ENCODE data around the gene ADGRD1.

The ADGRD1 gene

GRCh38 chr12:131008913-131009270 is 55.2 kb downstream of the ADGRD1 start:
- DNase-seq, result no peak

- DNase-seq, result no peak
Observed at GRCh38 chr12:131009595-131010395, 56.1 kb downstream of the ADGRD1 start.

GRCh38 chr12:131010396-131011131 is 56.9 kb downstream of the ADGRD1 start:
- no peak for DNase-seq

- no peak for DNase-seq
Observed at GRCh38 chr12:131011165-131012079, 57.7 kb downstream of the ADGRD1 start.

GRCh38 chr12:131012279-131013069 is 58.8 kb downstream of the ADGRD1 start:
- DNase-seq, result no peak

- DNase-seq, result no peak
Observed at GRCh38 chr12:131013118-131013517, 59.4 kb downstream of the ADGRD1 start.

GRCh38 chr12:131014343-131014742 is 60.6 kb downstream of the ADGRD1 start:
- DNase-seq, result no peak

- DNase-seq, result no peak
Observed at GRCh38 chr12:131015581-131016337, 62.1 kb downstream of the ADGRD1 start.

- DNase-seq, result no peak
Observed at GRCh38 chr12:131017477-131017991, 63.8 kb downstream of the ADGRD1 start.

- no peak for DNase-seq
Observed at GRCh38 chr12:131018019-131018620, 64.4 kb downstream of the ADGRD1 start.

- no peak for DNase-seq
Observed at GRCh38 chr12:131018808-131019397, 65.2 kb downstream of the ADGRD1 start.

GRCh38 chr12:131020326-131021153 is 66.8 kb downstream of the ADGRD1 start:
- no peak for DNase-seq

GRCh38 chr12:131021154-131021541 is 67.4 kb downstream of the ADGRD1 start:
- DNase-seq, result no peak

GRCh38 chr12:131024026-131024425 is 70.3 kb downstream of the ADGRD1 start:
- DNase-seq, result no peak

- no peak for DNase-seq
Observed at GRCh38 chr12:131024721-131025120, 71.0 kb downstream of the ADGRD1 start.

GRCh38 chr12:131025234-131025633 is 71.5 kb downstream of the ADGRD1 start:
- no peak for DNase-seq

GRCh38 chr12:131025939-131026702 is 72.4 kb downstream of the ADGRD1 start:
- DNase-seq, result no peak

GRCh38 chr12:131026754-131027153 is 73.0 kb downstream of the ADGRD1 start:
- DNase-seq, result no peak

GRCh38 chr12:131027264-131027663 is 73.6 kb downstream of the ADGRD1 start:
- DNase-seq, result no peak

All from NCI-H226 (cell line).